Heart left ventricle (tissue), 16 donors: Measurements from ENCODE around the gene S100A13. TPM values are rescaled to one million over a fixed set of nuclear protein-coding genes. Genes with fewer than 3 reads are reported as not detected.
A peak's percentile ranks its signal among the peaks of the same experiment; 100 is the strongest.

Experiments
- ATAC-seq, 4 donors: fragments of 200-7000 bp; cut with Tn5 transposase; one replicate each; pipeline ENCODE4 v1.9.1; 2020 to 2022; ENCODE audit warnings: moderate library complexity in 4 of 4, mild to moderate bottlenecking in 3 of 4, moderate number of reproducible peaks in 1 of 4
- DNase-seq, 5 donors: peaks; one replicate each; pipeline ENCODE4 v3.0.0-alpha.2; 2020
- H3K27ac ChIP-seq, 12 donors: fragments of 200-600 bp; sonication (generic) in 4 of 12; one replicate each; pipeline versions ENCODE4 v1.5.0 to v1.8.0; 2016 to 2022; ENCODE audit warnings: mild to moderate bottlenecking in 2 of 12
- H3K27me3 ChIP-seq, 9 donors: fragments of 200-600 bp; sonication (generic) in 2 of 9; one replicate each; pipeline versions ENCODE4 v1.5.1 to v1.8.0; 2016 to 2022; ENCODE audit warnings: mild to moderate bottlenecking in 3 of 9
- H3K36me3 ChIP-seq, 9 donors: fragments of 200-600 bp; sonication (generic) in 2 of 9; one replicate each; pipeline versions ENCODE4 v1.5.0 to v1.8.0; 2018 to 2022; ENCODE audit warnings: mild to moderate bottlenecking in 2 of 9
- H3K4me1 ChIP-seq, 12 donors: fragments of 200-600 bp; sonication (generic) in 4 of 12; one replicate each; pipeline versions ENCODE4 v1.5.0 to v1.8.0; 2016 to 2022; ENCODE audit warnings: mild to moderate bottlenecking in 3 of 12
- H3K4me3 ChIP-seq, 12 donors: fragments of 200-600 bp; sonication (generic) in 4 of 12; one replicate each; pipeline versions ENCODE4 v1.5.0 to v1.8.0; 2017 to 2022; ENCODE audit warnings: mild to moderate bottlenecking in 9 of 12, moderate library complexity in 4 of 12
- H3K9me3 ChIP-seq, 12 donors: fragments of 200-600 bp; sonication (generic) in 4 of 12; one replicate each; pipeline versions ENCODE4 v1.5.0 to v1.8.0; 2016 to 2022; ENCODE audit warnings: mild to moderate bottlenecking in 1 of 12
- POLR2A ChIP-seq, 2 donors: fragments of 450-650 bp; IDR thresholded peaks; one replicate each; pipeline ENCODE4 v1.6.1; 2017; ENCODE audit warnings: antibody characterized with exemption in 2 of 2, mild to moderate bottlenecking in 2 of 2, moderate library complexity in 2 of 2
- WGBS, 4 donors: extraction: QIAGEN DNeasy Blood & Tissue Kit in 2 of 4; methylation state at CpG; one replicate each; pipeline versions ENCODE4 v1.1.5 to v1.1.7; 2013 to 2018; 5-methylcytosine and 5-hydroxymethylcytosine counted together
- intact Hi-C, 10 donors: fragments of 100-400 bp; cut with DNase I; formaldehyde crosslinking; loops; one replicate each; pipeline versions ENCODE4 v1.11.1 to v1.14.2; 2022
- polyA plus RNA-seq, 2 donors: library from polyadenylated mRNA; stranded (reverse); fragments of 200-250 nt; gene quantifications; one replicate each; pipeline ENCODE4 v1.2.3, GENCODE V29; 2013
- total RNA-seq, 9 donors: library from RNA; depleted of rRNA in 2 of 9; stranded (reverse); fragments of >200 nt in 2 of 9; fragmentation: NEBNext Ultra II Directional in 3 of 9; extraction: Animal tissue kit (Norgen Biotek cat#: 25700) in 3 of 9; gene quantifications; one replicate each; pipeline versions ENCODE4 v1.1.0 to v1.2.4, GENCODE V29; 2016 to 2023
- TF ChIP-seq, protein P1 (sequence below), 12 donors: fragments of 200-600 bp; sonication (generic) in 4 of 12; IDR thresholded peaks; one replicate each; pipeline versions ENCODE4 v1.5.0 to v1.8.0; 2018 to 2022; ENCODE audit warnings: antibody characterized with exemption in 12 of 12, mild to moderate bottlenecking in 5 of 12
- donor health status: ischemic (EF 13 %, LVEDD 7.1; RV severe dilation, severe dysfunction).
- donor health status: healthy with polysubstance abuse.
- donor health status: DM: no; HTN: yes; CAD: no.
- donor health status: DM: no; HTN: no; CAD: no.
- donor health status: ischemic (EF 25% LVEDD 6.9; RV normal size, moderate dysfunction).
- donor health status: ischemic (EF 25% LVEDD 5.7; RV mildly dilated, moderate dysfunction).
- donor health status: healthy.
- donor health status: DM: yes; HTN: yes; CAD: no.
- donor health status: ischemic (EF 35%, LVEDD 5.7; RV mildly dilated, moderate dysfunction).
- donor health status: nonischemic (EF 11% LVEDD 7.7; RV severe dilation, severe dysfunction).
- donor health status: DM: yes; HTN: yes; CAD: no.
- donor health status: PGD.
- donor health status: ischemic (EF 29% LVEDD 5.4; RV normal size, mild dysfunction).
- donor health status: nonischemic (EF 23%, LVEDD 6.1; RV moderate dilation, normal function).

The S100A13 gene
- total and polyA plus RNA-seq, 11 donors: 98.1 to 272 (median 138) TPM

DNA sequence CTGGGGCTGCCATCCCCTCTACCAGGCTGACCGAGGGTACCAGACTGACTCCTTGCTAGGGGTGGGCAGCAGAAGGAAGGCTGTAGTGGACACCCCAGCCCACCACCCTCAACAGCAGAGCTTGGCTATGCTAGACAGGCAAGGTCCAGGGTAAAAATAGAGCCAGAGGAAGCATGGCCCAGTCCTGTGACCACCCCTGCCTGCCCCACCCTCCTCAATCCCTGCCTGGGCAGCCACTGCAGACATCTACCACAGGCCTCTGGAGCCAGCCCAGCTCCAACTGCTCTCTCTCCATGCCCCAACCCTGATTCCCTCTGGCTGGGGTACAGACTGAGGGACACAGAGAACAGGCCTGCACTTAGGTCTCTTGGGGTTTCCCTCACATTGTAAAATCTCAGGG is 2.7 kb upstream of the S100A13 start:
- DNase-seq (peak in 4 of 5 donors; percentile 80 to 85 (median 80)), ATAC-seq (peak; percentile 38 to 58 (median 52))
- Histone ChIP-seq H3K4me1 (peaks cover 4 to 73% (median 47%) of the 10 kb centered on the region in 12 donors), H3K27ac (peak overlapping the region; percentile 75 to 97 (median 94)), H3K27me3 (no peaks in the 10 kb centered on the region), H3K9me3 (no peaks in the 10 kb centered on the region), H3K36me3 (peaks cover 0 to 8% (median 0%) of the 10 kb centered on the region in 9 donors), H3K4me3 (peak overlapping the region in 10 of 12 donors; percentile 34 to 87 (median 58))
- WGBS, 4 donors: 40 to 80% (median 62%) methylated on average over 1 of the region's 1 CpG
- intact Hi-C loops: loop anchor here in 5 of 10 donors (2.0 to 5.0 kb wide), 6 partner anchors 17 to 98 kb away; partner anchors contain the start of genes ILF2 (in 4 of the 5), INTS3 (in 1 of the 5) and S100A16 (in 1 of the 5)
- TF ChIP-seq, protein P1, sequence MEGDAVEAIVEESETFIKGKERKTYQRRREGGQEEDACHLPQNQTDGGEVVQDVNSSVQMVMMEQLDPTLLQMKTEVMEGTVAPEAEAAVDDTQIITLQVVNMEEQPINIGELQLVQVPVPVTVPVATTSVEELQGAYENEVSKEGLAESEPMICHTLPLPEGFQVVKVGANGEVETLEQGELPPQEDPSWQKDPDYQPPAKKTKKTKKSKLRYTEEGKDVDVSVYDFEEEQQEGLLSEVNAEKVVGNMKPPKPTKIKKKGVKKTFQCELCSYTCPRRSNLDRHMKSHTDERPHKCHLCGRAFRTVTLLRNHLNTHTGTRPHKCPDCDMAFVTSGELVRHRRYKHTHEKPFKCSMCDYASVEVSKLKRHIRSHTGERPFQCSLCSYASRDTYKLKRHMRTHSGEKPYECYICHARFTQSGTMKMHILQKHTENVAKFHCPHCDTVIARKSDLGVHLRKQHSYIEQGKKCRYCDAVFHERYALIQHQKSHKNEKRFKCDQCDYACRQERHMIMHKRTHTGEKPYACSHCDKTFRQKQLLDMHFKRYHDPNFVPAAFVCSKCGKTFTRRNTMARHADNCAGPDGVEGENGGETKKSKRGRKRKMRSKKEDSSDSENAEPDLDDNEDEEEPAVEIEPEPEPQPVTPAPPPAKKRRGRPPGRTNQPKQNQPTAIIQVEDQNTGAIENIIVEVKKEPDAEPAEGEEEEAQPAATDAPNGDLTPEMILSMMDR (IDR thresholded peaks at IDR 0.05): no peak
- TF ChIP-seq POLR2A (IDR thresholded peaks at IDR 0.05): peak in 1 of 2 donors; percentile 23

DNA sequence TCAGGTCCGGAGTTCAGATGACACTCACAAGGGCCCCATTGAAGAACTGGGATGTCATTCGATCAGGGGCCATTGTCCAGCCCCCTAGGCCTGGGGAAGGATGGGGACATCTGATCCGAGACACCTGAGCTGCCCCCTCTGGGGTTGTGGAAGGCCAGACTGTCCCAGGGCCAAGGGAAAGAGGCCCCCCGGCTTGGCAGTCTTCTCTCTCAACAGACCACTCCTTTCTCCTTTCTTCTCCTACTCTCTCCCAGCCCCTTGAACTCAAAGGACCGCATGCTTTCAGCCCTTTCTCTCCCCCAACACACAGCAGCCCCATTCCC is 2.0 kb upstream of the S100A13 start:
- no peak for DNase-seq
- intact Hi-C loops: loop anchor here in 1 of 10 donors (2.0 kb wide), 1 partner anchor 41 kb away; the partner anchor contains the start of gene ILF2
- Histone ChIP-seq H3K4me1 (peaks cover 4 to 76% (median 47%) of the 10 kb centered on the region in 12 donors), H3K36me3 (peaks cover 0 to 12% (median 0%) of the 10 kb centered on the region in 9 donors), H3K27ac (peak overlapping the region; percentile 75 to 97 (median 94)), H3K27me3 (no peaks in the 10 kb centered on the region), H3K9me3 (no peaks in the 10 kb centered on the region), H3K4me3 (peak overlapping the region; percentile 20 to 87 (median 56))
- ATAC-seq: no peak
- TF ChIP-seq POLR2A (IDR thresholded peaks at IDR 0.05): no peak
- TF ChIP-seq, protein P1 (IDR thresholded peaks at IDR 0.05): no peak
- 54 to 73% (median 68%) methylated on average over 5 of the region's 5 CpGs for WGBS, 4 donors

DNA sequence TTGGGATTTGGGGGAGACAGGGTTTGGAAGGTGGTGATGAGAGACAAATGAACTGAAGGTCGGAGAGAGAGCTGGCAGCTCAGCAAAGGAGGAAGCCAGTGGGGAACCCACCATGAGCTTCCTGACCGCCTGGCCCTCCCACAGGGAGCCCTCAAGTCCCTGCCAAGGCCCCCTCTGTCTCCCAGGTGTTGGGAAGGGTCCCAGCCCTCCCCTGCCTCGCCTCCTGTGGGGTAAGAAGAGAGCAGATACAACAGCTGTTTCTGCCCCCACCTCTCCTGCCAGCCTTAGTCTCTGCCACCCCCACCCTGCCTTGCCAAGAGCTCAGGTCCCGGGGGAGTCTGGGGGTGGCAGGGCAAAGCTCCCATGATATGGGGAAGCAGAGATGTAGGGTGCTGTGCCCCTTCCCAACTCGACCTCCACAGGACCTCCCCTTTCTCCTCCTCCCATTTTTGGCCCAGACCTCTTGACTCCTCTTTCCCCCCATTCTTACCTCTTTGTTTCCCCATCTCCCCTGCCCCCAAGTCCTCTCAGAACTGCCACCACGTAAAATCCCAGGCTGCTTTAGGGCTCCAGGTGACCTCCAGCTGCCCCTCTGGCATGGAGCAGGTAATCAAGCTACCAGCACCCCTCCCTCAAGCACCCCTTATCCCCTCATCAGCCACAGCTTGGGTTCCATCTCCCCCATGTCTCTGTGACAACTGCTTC is 1.5 kb upstream of the S100A13 start:
- peak overlapping the region; percentile 20 to 87 (median 56) for H3K4me3 ChIP-seq
- peak overlapping the region; percentile 75 to 97 (median 94) for H3K27ac ChIP-seq
- H3K9me3 ChIP-seq: no peaks in the 10 kb centered on the region
- H3K4me1 ChIP-seq: peaks cover 4 to 78% (median 50%) of the 10 kb centered on the region in 12 donors
- DNase-seq: no peak
- no peak for TF ChIP-seq POLR2A (IDR thresholded peaks at IDR 0.05)
- TF ChIP-seq, protein P1 (IDR thresholded peaks at IDR 0.05): no peak
- intact Hi-C loops: loop anchor here in 1 of 10 donors (2.0 kb wide), 1 partner anchor 42 kb away; the partner anchor contains the start of gene ILF2
- ATAC-seq: no peak
- peaks cover 0 to 16% (median 4%) of the 10 kb centered on the region in 9 donors for H3K36me3 ChIP-seq
- no peaks in the 10 kb centered on the region for H3K27me3 ChIP-seq
- 43 to 74% (median 67%) methylated on average over 6 of the region's 6 CpGs for WGBS, 4 donors
